H1 (cell line): ENCODE results near the gene CHRD.

Source experiments
- SUZ12 ChIP-seq: fragments of 200-600 bp; sonication (generic); IDR thresholded peaks from 2 replicates; pipeline ENCODE4 v1.6.1; 2012; ENCODE audit warnings: mild to moderate bottlenecking, inconsistent platforms, low read length, moderate library complexity, mixed read lengths
- TAF7 ChIP-seq: optimal IDR thresholded peaks from 2 replicates; pipeline ENCODE3; 2011; ENCODE audit warnings: low read depth, mild to moderate bottlenecking, inconsistent platforms, low read length, moderate library complexity, borderline replicate concordance
- YY1 ChIP-seq: IDR thresholded peaks from 2 replicates; pipeline ENCODE4 v1.6.1; 2011; ENCODE audit warnings: low read depth, mild to moderate bottlenecking, low read length
- TF ChIP-seq, protein P1 (sequence below), 3 experiments: IDR thresholded peaks; 1 replicate in 2 of 3; 2 replicates in 1 of 3; pipeline versions ENCODE4 v1.5.1 to v1.6.1; 2011; ENCODE audit warnings: low read length in 3 of 3, mild to moderate bottlenecking in 3 of 3, inconsistent platforms in 2 of 3, low read depth in 1 of 3, moderate library complexity in 1 of 3; ENCODE audit not compliant: insufficient read depth in 1 of 3; ENCODE audit errors: control extremely low read depth in 1 of 3
- TF ChIP-seq, protein P2 (sequence below): IDR thresholded peaks from 2 replicates; pipeline ENCODE4 v1.6.1; 2012; ENCODE audit warnings: inconsistent platforms

DNA sequence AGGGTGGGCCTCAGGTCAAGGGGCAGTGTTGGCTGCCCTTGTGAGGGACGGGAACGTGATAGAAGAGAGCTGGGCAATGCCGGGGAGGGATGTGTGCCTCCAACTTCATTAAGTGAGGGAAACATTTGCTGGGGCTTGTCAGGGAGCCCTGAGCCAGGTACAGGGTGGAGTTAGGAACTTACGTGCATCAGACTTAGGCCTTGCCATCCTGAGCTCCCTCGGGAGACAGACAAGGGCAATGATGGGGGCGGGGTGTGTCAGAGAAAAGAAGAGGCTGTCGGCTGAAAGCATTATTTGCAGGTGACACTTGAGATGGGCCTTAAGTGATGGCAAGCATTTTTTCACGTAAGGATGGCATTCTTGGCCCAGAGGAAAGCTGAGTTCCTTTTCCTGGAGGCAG lies 40.9 kb upstream of the CHRD start:
- TF ChIP-seq TAF7 (no peak), YY1 (no peak), SUZ12 (no peak)
- TF ChIP-seq, protein P1, sequence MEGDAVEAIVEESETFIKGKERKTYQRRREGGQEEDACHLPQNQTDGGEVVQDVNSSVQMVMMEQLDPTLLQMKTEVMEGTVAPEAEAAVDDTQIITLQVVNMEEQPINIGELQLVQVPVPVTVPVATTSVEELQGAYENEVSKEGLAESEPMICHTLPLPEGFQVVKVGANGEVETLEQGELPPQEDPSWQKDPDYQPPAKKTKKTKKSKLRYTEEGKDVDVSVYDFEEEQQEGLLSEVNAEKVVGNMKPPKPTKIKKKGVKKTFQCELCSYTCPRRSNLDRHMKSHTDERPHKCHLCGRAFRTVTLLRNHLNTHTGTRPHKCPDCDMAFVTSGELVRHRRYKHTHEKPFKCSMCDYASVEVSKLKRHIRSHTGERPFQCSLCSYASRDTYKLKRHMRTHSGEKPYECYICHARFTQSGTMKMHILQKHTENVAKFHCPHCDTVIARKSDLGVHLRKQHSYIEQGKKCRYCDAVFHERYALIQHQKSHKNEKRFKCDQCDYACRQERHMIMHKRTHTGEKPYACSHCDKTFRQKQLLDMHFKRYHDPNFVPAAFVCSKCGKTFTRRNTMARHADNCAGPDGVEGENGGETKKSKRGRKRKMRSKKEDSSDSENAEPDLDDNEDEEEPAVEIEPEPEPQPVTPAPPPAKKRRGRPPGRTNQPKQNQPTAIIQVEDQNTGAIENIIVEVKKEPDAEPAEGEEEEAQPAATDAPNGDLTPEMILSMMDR (IDR thresholded peaks at IDR 0.05; ENCODE audit: control extremely low read depth in 1 of 3, insufficient read depth in 1 of 3, low read depth in 1 of 3, low read length in 3 of 3), result no peak
- TF ChIP-seq, protein P2, sequence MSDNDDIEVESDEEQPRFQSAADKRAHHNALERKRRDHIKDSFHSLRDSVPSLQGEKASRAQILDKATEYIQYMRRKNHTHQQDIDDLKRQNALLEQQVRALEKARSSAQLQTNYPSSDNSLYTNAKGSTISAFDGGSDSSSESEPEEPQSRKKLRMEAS, result no peak
